ENCODE results near the gene CGA.
A peak's percentile ranks its signal among the peaks of the same experiment; 100 is the strongest.
"Not testable (repeated sequence)": the region's sequence is repeated elsewhere in the genome, so short reads cannot be mapped to it uniquely, and the experiment has no call there.

Gene CGA

GRCh38 chr6:87095087-87095509 is at the start of gene CGA:
TSS of gene CGA (minus strand) at chr6:87095106. CDS start at chr6:87088200, 6,906 bp downstream.
- no peak for DNase-seq

DNA sequence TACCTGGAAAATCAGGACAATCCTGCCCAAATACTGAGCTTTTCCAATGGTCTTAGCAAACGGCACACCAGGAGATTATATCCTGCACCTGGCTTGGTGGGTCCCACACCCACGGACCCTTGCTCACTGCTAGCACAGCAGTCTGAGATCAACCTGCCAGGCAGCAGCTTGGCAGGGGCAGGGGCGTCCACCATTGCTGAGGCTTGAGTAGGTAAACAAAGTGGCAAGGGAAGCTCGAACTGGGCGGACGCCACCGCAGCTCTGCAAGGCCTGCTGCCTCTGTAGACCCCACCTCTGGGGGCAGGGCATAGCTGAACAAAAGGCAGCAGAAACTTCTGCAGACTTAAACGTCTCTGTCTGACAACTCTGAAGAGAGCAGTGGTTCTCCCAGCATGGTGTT is 45.0 kb upstream of the CGA start:
- not testable (repeated sequence) for DNase-seq

DNA sequence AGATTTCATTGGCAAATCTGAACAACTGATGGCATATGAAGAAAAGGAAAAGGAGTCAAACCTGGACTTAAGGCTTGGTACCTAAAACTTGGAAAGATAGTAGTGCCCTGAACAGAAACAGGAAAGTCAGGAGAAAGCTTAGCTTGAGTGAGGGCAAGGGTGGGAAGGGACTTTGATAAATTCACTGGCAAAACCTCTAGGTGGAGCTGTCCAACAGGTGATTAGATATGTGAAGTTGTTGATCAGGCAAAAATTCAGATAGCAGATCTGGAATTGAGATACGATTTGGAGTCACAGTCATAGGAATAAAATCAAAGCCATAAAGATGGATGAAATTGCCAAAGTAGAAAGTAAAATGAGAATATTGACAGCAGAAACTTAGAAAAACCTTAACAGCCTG is 44.3 kb upstream of the CGA start:
- peak; percentile 22 for DNase-seq

DNA sequence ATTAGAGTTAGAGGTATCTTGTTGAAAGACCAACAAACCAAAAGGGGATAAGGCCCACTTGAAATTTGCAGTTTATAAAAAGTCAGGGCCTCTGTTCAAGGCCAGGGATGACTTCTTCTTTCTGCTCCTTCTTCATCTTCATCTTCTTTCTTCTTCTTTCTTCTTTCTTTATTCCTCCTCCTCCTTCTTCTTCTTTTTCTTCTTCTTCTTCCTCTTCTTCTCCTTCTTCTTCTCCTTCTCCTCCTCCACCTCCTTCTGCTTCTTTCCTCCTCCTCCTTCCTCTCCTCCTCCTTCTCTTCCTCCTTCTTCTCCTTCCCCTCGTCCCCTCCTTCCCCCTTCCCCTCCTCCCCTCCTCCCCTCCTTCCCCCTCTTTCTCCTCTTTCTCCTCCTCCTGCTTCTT is 42.1 kb upstream of the CGA start:
- DNase-seq, result no peak

DNA sequence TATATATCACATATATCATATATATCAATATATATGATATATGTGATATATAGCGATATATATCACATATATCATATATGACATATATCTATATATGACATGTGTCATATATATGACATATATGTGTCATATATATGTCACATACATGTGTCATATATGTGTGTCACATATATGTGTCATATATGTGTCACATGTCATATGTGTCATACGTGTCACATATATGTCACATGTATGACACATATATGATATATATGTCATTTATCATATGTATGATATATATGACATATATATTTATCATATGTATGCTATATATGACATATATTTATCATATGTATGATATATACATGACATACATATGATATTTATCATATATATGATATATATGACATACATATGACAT is 32.8 kb upstream of the CGA start:
- DNase-seq, result no peak

GRCh38 chr6:87126501-87126900 is 31.6 kb upstream of the CGA start:
- no peak for DNase-seq

DNA sequence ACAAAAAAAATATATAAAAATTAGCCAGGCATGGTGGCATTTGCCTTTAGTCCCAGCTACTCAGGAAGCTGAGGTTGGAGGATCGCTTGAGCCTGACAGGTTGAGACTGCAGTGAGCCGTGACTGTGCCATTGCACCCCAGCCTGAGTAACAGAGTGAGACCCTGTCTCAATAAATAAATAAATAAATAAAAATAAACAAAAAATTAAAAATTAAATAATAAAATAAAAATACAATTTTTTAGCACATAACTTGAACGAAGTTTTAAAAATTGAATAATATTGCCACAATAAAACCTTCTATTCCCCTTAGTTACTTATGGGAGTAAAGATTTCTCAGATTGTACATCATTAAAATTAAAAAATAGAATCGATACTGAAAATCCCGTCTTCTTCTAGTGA is 29.2 kb upstream of the CGA start:
- DNase-seq, result no peak

- no peak for DNase-seq
These were observed 27.6 kb upstream of the CGA start for GRCh38 chr6:87122477-87122876.

DNA sequence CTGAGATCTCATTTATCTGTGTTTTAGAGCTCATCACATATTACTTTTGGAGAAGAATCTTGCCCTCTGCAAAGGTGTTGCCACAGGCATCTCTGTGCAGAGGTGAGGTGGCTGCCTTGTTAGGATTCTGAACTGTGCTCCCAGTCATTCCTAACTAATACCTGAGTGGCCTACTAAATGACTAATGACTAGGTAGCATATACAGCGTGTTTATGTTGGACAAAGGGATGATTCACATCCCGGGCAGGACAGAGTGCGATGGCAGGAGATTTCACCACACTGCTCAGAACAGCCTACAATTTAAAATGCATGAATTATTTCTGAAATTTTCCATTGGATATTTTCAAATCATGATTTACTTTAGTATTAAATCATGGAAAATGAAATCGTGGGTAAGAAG is 23.1 kb upstream of the CGA start:
- DNase-seq, result no peak

GRCh38 chr6:87116922-87117321 is 22.0 kb upstream of the CGA start:
- DNase-seq, result no peak

GRCh38 chr6:87115402-87116135 is 20.7 kb upstream of the CGA start:
- no peak for DNase-seq

DNA sequence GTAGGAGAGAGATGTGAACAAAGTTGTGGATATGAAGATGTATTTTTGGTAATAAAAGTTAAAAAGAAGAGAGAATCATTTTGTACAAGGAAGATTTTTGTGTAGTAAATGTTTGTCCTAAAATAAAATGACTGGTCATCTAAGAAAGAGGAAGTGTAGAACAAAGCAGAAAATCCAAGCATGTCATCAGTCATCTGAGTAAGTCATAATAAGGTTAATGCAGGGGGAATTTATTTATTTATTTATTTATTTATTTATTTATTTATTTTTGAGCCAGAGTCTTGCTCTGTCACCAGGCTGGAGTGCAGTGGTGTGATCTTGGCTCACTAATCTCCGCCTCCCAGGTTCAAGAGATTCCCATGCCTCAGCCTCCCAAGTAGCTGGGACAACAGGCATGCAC is 15.7 kb upstream of the CGA start:
- DNase-seq, result no peak

DNA sequence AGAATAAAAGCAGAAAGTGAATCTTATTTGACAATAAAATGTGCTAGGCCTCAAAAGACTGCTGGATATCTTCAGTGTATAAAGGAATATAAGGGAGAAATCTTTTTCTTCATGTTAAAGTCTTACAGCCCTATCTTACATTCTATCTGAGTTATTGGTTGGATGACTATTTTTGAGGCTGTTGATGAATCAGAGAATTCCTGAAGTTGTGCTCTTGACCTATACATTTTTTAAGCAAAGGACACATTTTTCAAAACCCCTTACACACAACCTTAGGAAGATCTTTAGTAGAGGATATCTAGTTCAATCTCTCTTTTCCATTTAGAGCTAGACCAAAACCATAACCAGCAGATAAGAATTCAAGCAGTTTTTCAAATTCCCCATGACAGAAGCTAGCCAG is 10.9 kb upstream of the CGA start:
- no peak for DNase-seq

- no peak for DNase-seq
These were observed 9.8 kb upstream of the CGA start for GRCh38 chr6:87104667-87105066.

DNA sequence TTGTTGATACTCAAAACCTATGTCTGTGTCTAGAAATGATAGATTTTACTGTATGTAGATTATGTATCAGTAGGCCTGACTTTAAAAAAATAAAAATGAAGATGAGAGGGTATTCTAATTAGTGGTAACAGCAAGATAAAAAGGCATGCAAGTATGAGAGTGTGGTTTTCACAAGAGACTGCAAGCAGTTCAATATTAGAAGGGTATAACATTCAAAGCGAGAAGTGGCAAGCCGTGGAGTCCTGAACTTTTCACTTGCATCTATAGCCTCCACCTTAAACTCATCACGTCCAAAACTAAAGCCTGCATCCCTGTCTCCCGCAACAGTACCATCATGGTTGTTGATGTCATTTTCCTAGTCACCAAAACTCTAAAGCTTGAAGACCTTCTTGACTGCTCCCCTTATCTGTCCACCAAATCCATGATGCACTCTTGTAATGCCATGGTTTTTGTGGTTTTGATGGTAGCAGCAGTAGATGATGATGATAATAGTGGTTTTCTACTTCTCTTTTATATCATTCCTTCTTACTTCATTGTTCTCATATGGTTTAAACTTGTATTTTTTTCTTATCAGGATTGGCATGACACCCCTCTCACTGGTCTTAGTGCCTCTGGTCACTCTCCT is 9.2 kb upstream of the CGA start:
- DNase-seq, result no peak

DNA sequence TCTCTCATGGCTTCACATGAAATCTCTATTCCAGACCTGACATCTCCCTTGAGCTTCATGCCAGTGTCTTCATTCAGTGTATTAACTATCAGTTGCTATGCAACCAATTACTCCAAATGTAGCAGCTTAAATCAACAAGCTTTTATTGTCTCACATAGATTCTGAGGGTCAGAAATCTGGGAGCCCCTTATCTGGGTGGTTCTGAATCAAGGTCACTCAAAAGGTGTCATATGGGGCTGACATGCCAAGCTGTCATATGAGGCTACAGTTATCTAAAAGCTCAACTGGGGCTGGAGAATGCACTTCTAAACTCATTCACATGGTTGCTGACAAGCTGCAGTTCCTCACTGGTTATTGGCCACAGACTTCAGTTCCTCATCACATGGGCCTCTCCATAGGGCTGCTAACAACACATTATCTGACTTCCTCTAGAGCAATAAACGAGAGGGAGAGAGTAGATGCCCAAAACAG is 7.3 kb upstream of the CGA start:
- no peak for DNase-seq

DNA sequence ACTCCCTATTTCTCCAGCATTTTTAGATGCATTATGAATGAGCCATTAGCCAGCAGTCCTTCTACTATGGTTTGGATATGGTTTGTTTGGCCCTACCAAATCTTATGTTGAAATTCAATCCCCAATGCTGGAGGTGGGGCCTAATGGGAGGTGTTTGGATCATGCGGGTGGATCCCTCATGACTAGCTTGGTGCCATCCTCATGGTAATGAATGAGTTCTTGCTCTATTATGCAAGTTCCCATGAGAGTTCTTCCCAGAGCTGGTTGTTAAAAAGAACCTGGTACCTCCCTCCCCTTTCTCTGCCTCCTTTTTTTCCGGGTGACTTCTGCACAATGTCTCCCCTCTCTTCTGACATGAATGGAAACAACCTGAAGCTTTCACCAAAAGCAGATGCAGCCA is 6.2 kb upstream of the CGA start:
- no peak for DNase-seq

DNA sequence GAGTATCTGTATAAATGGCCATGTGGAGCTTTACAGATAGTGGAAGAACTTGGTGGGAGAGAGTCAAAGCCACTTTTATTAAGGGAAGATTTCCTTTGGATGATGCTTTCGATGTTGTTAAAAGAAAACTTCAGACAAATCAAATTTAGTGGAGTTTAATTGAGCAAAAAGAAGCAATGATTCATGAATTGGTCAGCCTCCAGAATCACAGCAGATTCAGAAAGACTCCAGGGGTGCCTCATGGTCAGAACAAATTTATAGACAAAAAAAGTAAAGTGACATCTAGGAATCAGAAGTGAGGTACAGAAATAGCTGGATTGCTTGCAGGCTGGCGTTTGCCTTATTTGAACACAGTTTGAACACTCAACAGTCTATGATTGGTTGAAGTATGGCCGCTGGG is 5.3 kb upstream of the CGA start:
- no peak for DNase-seq

- DNase-seq, result no peak
These were observed 4.6 kb upstream of the CGA start for GRCh38 chr6:87099472-87099871.

GRCh38 chr6:87094576-87094975 is 330 bp downstream of the CGA start:
- DNase-seq, result no peak

GRCh38 chr6:87093651-87094050 is 1.3 kb downstream of the CGA start:
- DNase-seq, result no peak

- DNase-seq, result no peak
These were observed 1.7 kb downstream of the CGA start for GRCh38 chr6:87093199-87093598.

GRCh38 chr6:87092435-87092834 is 2.5 kb downstream of the CGA start:
- no peak for DNase-seq

- no peak for DNase-seq
These were observed 5.8 kb downstream of the CGA start for GRCh38 chr6:87089135-87089534.

DNA sequence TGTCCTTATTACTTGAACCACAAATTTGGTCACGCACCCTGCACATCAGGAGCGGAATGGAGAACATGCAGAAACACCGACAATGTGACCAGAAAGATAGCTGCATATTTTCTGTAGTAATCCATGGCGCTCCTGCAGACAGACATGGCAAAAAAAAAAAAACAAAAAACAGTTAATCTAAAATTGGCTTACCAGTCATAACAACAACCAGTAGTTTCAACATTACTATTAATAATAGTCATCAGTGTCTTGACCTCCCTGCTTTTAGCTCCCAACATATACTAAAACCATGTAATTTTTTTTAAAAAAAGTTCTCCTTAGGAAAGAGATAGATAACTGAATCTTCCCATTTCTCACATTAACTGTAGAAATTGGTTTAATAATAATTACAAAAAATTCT is 6.8 kb downstream of the CGA start:
- no peak for DNase-seq

Data from GDM1 (cell line).